GM10248 (cell line): ENCODE data around the gene WSCD1.

Experiments
- CTCF ChIA-PET: fragments of 300-600 bp; sonication (Branson Sonifier 250); formaldehyde crosslinking; extraction: SDS; loops from one replicate; lab custom pipeline; 2021; ENCODE audit warnings: antibody characterized with exemption; lab: Yijun Ruan, JAX
- POLR2A ChIA-PET: fragments of 350-650 bp; sonication (Branson Sonifier 250); formaldehyde crosslinking; extraction: SDS; loops from one replicate; lab custom pipeline; 2020; ENCODE audit warnings: antibody characterized with exemption; lab: Yijun Ruan, JAX
- DNase-seq: peaks from one replicate; pipeline ENCODE4 v3.0.0; 2012; ENCODE audit errors: extremely low spot score
- TF ChIP-seq, protein P1 (sequence below): IDR thresholded peaks from 2 replicates; pipeline ENCODE4 v1.5.1; 2012; ENCODE audit warnings: mild to moderate bottlenecking, low read depth; ENCODE audit errors: extremely low read depth, missing control alignments, control extremely low read depth

The WSCD1 gene

DNA sequence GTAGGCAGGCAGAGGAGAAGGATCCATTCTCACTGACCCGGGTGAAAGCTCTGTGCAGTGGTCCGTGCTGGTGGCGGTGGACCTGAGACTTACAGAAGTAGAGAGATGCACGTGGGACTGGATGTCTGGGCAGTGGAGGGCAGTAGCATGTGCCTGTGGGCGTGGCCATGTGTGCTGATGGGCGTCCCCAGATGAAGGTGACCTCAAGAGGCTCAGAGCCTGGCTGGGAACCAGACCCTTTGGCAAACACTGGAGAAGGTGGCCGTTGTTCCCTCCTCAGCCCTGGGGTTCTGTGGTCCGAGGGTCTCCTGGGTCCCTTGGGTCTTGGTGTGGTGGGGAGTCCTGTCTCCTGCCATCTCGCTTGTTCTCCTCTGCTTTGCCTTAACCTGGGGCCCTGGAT lies 15.6 kb downstream of the WSCD1 start:
- TF ChIP-seq, protein P1, sequence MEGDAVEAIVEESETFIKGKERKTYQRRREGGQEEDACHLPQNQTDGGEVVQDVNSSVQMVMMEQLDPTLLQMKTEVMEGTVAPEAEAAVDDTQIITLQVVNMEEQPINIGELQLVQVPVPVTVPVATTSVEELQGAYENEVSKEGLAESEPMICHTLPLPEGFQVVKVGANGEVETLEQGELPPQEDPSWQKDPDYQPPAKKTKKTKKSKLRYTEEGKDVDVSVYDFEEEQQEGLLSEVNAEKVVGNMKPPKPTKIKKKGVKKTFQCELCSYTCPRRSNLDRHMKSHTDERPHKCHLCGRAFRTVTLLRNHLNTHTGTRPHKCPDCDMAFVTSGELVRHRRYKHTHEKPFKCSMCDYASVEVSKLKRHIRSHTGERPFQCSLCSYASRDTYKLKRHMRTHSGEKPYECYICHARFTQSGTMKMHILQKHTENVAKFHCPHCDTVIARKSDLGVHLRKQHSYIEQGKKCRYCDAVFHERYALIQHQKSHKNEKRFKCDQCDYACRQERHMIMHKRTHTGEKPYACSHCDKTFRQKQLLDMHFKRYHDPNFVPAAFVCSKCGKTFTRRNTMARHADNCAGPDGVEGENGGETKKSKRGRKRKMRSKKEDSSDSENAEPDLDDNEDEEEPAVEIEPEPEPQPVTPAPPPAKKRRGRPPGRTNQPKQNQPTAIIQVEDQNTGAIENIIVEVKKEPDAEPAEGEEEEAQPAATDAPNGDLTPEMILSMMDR: no peak
- ChIA-PET CTCF (no interaction called here), POLR2A (no interaction called here)
- DNase-seq: no peak

DNA sequence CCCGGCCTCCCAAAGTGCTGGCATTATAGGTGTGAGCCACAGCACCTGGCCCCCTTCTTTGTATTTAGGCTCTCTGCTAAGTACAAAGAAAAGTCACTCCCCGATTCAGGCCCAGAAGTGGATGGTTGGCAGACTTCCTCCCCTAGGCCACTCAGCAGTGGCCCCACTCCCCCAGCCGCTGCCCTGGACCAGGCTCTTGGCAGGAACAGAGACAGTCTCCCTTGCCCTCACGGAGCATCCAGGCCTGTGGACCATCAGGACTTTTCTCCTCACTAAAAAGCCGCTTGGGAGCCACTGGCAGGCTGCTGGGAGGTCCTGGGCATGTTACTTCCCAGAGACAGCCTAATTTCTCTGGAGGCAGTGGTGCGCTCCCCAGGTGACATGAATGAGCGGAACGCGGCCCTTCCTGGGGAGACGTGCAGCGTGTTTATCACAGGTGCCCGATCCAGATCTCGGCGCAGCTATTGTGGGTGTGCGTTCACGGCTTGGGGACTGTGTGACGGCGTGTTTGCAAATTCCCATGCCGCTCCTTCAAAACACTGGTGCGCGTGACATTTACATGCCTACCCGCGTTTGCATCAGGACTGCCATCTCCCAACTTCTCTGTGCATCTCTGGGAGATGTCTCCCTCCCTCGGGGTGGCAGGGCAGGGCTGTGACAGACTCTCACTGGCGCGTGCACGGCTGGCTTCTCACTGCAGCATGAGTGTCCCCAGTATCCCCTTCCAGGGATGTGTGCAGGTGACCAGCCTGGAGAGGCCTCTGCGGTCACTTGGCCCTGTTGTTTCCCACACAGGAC lies 16.6 kb downstream of the WSCD1 start:
- TF ChIP-seq, protein P1: no peak
- POLR2A ChIA-PET: no interaction called here
- no peak for DNase-seq
- CTCF ChIA-PET: no interaction called here

DNA sequence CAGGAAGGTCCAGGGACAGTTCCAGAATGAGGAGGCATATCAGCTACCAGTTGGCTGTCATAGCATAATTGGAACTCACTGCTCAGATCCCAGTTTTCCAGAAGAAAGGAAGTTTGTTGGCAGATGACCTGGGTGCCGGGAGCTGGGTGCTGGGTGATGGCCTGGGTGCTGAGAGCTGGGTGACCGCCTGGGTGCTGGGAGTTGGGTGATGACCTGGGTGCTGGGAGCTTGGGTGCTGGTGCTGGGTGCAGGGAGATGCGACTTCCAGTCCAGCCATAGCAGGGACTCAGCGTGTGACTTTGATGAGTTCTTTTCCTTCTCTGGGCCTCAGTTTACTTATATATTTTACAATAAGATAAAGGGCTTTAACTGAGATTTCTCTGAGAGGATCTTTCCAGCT lies 18.0 kb downstream of the WSCD1 start:
- POLR2A ChIA-PET: no interaction called here
- CTCF ChIA-PET: interaction anchor here (0.9 kb wide), 1 partner anchor 17 kb away, joined by 3 read pairs; no protein-coding TSS in a partner anchor
- DNase-seq: no peak
- TF ChIP-seq, protein P1: no peak

DNA sequence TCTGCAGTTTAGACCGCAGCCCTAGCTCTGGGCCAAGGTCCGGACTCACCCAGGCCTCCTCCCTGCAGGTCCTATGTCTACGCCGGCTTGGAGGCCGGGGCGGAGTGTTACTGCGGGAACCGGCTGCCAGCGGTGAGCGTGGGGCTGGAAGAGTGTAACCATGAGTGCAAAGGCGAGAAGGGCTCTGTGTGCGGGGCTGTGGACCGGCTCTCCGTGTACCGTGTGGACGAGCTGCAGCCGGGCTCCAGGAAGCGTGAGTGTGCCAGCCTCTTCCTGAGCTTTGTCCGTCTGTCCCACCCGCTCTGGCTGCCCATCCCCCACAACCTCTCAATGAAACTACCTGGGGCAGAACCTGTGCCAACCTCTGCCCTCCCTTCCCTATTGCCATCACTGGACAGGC lies 20.1 kb downstream of the WSCD1 start:
- ChIA-PET CTCF (interaction anchor here (1.3 to 2.5 kb wide), 2 partner anchors 10 to 22 kb away, joined by 4 to 8 read pairs; no protein-coding TSS in a partner anchor), POLR2A (no interaction called here)
- TF ChIP-seq, protein P1: no peak
- DNase-seq: no peak

DNA sequence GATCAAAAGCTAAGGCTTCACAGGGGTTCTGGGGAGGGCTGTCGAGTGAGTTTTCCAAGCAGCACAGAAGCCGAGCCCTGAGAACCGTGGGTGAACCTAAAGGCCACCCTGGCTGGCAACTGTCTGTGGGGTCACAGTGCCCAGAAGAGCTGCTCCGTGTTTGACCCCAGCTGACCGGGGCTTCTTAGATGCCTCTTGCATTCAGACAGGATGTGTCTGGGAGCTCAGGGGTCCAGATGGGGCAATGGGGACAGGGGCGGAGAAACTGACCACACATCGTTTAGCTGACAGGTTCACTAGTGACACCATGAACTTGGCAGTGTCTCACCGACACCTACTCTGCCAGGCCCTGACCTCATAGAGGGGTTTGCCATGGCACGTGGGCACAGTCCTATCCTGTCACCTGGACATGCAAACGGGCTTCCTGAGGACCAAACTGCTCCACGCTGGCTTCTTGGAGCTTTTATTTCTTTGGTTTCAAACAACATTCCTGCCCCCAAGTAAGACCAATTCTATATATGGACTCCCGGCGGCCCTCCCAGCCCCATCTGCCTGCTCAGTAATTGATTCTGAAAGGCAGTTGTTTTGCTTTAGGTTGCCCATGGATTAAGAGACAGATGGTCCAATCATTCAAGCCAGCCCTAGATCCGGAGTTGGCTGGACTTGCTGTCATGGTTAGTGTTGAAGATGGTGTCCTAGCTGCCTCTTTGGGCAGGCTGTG lies 22.2 kb downstream of the WSCD1 start:
- POLR2A ChIA-PET: no interaction called here
- TF ChIP-seq, protein P1: no peak
- CTCF ChIA-PET: no interaction called here
- DNase-seq: no peak

DNA sequence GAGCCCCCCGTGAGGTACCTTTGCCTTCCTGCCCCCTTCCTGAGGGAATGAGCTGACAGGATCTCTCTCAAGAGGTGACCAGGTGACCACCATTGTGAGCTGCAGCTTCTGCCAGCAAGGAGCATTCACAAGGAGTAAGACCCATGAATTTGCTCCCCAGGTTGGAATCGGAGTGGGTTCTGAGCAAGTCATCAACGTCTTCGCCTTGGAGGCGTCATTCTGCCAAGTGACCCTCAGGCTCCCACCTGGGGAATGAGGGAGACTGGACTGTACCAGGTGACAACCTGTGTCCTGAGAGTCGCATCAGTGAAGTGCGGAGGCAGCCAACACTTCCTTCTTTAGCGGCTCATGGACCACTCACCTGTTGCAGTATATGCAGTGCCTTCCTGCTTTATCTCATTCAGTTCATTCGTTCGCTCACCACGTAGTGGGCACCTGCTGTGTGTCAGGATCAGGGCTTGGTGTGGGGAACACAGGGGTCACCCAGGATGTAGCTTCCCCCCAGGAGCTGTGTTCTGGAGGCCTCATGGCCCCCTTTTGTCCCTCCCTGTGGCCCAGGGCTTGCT lies 22.8 kb downstream of the WSCD1 start:
- DNase-seq: no peak
- CTCF ChIA-PET: no interaction called here
- POLR2A ChIA-PET: no interaction called here
- TF ChIP-seq, protein P1: no peak
